GM21737 (cell line): ENCODE results near the gene EIF2B4.
A peak's percentile ranks its signal among the peaks of the same experiment; 100 is the strongest.
"Not testable (repeated sequence)": the region's sequence is repeated elsewhere in the genome, so short reads cannot be mapped to it uniquely, and the experiment has no call there.

Source experiments
- ATAC-seq: cut with Tn5 transposase; IDR thresholded peaks from one replicate; pipeline ENCODE4 v1.9.1; 2021; ENCODE audit warnings: mild to moderate bottlenecking, moderate library complexity; ENCODE audit not compliant: unreplicated experiment

The EIF2B4 gene

DNA sequence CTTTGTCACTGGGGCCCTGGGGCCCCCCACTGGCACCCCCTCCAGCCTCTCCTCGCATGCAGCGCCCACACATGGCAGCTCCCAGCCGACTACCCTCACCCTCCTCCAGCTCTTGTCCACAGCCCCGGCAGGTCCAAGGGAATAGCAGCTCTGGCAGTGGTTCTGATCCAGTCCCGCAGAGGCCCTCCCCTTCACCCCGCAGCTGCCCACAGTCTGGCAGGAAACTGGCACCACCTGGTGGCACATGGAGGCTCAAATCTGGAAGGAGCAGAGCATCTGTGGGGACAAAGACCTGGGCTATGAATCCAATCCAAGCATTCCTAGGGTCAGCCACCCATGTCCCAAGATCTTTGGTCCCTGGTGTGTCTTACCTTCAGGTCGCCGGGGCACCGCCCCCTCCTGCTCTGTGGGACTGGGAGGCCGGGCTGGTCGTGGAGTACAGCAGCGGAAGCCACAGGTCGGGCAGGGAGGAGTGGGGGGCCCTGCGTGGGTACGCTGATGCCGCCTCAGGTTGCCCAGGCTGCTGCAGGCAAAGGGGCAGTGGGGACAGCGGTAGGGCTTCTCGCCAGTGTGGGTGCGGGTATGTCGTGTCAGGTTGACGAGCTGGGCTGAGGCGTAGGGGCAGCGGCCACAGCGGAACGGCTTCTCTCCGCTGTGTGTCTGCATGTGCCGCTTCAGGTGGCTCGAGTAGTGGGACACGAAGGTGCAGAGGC is 8.1 kb upstream of the EIF2B4 start:
- no peak for ATAC-seq

DNA sequence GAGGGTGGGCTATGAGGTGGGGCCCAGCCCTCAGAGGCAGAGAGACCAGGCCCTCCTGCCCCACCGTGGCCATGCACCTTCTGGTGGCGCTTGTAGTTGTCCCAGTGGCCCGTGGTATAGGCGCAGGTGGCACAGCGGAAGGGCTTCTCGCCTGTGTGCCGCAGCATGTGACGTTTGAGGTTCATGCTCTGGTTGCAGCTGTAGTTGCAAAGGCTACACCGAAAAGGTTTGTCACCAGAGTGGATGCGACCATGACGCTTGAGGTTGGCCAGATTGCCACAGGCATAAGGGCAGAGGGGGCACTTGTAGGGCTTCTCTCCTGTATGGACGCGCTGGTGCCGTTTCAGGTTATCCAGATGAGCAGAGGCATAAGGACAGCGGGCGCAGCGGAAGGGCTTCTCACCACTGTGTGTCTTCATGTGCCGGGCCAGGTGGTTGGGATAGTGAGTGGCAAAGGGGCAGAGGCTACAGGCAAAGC is 7.5 kb upstream of the EIF2B4 start:
- ATAC-seq: no peak

DNA sequence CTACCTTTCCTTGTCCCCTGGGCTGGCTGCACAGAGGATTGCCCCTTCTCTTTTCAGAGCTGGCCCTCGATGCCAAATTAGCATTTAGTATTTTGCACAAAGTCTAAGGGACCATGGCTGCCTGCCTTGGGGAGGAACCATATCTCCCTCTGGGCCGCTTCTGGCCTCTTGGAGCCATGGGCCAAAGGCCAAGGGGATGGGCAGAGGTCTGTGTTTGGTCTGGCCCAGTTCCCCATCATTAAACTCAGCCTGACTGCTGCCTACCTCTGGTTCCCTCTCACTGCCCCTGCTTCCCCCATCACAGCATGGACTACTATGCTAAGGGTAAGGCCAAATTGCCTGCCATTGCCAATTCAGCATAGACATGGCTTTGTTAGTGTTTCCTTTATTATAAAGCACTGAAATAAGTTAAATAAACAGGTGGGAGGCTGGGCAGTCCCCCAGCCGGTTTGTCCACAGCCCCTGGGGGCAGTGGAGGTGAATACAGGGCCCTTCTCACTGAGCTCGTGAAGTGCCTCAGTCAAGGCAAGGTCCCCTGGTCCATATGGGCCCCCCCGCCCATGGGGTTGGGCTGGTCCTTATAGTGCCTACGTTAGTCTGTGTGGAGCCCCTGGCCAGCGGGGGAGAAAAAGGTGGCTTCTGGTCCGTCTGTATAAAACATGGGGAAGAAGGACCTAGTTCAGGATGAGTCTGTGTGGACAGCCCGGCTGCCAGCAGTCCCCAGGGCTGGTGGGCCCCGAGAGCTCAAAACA is 6.9 kb upstream of the EIF2B4 start:
- no peak for ATAC-seq

DNA sequence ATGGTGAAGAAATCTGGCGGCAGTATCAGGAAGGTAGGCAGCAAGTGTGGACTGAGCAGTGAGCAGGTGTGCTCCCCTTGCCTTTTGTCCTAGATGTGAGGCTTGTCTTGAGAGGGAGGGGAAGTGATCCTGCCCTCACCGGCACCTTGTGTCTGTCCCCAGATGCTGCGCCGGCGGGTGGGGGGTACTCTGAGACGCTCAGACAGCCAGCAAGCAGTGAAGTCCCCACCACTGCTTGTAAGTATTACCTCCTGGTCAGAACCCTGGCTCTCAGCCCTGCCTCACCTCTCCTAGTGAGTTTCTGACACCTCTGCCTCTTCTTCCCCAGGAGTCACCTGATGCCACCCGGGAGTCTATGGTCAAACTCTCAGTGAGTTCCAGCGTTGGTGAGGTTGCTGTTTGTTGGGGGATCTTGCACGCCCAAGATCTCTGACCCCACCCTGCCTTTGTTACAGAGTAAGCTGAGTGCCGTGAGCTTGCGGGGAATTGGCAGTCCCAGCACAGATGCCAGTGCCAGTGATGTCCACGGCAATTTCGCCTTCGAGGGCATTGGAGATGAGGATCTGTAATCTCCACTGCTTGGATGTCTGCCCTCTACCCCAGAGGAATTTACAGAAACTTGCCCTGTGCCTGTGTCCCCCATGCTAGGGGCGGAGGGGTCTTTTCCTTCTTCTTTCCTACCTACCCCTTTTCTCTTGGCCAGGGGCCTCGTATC is 6.2 kb upstream of the EIF2B4 start:
- ATAC-seq: no peak

DNA sequence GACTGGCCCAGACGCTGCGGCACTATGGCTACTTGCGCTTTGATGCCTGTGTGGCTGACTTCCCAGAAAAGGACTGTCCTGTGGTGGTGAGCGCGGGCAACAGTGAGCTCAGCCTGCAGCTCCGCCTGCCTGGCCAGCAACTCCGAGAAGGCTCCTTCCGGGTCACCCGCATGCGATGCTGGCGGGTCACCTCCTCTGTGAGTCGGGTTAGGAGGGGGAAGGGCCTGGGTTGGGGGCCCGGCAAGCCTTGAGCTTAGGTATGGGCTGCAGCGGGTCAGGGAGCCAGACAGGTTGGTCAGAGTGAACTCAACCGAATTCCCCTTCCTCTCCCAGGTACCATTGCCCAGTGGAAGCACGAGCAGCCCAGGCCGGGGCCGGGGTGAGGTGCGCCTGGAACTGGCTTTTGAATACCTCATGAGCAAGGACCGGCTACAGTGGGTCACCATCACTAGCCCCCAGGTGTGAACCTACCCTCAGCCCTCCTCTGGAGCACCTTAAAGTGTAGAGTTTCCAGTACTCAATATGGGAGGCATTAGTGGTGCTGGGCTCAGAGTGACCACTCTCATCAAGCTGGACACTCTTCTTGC is 5.5 kb upstream of the EIF2B4 start:
- ATAC-seq: no peak

DNA sequence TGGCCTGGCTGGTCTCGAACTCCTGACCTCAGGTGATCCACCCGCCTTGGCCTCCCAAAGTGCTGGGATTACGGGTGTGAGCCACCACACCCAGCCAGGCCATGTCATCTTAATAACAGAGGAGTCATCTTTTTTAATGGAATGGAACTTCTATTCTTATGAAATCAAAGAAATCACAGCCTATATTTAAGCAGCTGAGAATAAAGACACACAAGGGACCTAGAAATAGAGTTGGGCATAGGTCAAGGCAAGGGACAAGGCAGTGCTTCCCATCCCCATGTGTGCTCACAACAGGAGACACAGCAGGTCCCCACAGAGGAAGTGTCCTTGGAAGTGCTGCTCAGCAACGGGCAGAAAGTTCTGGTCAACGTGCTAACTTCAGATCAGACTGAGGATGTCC is 3.4 kb upstream of the EIF2B4 start:
- no peak for ATAC-seq

DNA sequence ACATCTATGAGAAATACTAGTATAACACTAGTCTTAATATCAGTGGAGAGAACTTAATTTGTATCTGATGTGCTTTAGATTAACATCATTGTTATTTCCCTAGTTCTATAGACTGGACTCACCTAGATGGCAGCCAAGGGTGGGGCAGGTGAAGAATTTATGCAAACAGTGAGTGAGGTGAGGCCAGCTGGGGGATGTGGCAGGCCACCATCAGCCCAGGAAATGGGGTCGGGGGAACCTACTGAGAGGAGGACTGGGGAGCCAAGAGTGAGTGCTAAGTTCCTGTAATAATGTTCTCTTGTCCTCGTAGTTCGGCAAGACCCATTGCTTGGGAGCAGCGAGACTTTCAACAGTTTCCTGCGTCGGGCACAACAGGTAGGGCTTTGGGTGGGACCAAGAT is 2.8 kb upstream of the EIF2B4 start:
- ATAC-seq: no peak

DNA sequence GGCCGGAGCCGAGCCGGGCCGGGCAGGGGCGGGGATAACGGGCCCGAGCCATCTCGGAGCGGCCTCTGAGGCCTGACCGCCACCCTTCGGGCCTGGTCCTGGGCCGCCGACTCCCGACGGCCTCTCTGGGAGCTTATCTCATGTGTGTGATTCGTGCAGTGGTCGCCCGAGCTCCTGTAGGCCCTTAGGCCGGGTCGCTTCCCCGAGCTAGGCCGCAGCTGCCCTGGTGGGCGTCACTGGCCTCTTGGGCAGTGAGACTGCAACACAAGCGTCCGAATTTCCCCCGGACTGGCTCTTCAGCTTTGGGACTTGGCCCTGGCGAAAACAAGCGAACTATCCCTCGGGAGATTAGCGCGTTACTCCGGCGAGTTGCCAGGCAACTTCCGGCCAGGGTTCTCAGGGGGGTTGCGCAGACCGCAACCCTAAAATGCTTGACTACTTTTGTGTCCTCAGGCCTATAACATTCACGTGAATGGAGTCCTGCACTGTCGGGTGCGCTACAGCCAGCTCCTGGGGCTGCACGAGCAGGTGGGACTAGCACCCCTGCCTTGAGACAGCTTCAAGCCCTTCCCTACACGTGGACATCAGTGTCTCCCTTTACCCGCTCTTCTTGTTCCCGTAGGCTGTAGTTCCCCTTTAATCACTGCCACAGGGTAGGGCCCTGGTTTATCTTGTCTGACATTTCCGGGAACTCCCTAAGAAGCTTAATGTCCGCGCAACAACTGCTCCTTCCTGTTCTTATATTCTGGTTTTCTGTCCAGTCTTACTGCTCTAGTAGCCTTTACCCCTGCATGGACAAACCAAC is 880 bp upstream of the EIF2B4 start:
- ATAC-seq: peak; percentile 21

DNA sequence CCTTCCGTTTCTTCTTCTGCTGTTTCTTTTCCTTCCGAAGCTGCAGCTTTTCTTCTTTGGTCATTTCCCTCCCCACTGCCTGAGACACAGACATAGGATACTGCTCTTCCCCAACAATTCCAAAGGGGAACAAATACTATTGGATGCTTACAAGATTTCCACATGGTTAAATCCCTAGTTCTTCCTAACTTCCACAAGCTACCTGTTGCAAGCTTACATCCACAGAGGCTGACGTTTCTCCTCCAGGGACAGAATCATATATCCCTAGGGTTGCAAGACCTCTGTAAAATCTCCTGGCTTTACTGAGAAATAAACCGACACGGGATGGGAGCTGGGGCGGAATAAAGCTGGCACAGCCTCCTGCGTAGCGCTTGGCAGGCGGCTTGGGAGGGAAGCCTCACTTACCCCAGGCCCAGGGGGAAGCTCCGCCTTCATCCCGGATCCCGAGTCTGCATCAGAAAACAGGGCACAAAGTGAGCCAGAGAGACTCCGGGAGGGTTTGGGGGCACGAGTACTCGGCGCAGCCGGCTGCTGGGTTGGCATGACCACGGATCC is 590 bp downstream of the EIF2B4 start:
- ATAC-seq: no peak

DNA sequence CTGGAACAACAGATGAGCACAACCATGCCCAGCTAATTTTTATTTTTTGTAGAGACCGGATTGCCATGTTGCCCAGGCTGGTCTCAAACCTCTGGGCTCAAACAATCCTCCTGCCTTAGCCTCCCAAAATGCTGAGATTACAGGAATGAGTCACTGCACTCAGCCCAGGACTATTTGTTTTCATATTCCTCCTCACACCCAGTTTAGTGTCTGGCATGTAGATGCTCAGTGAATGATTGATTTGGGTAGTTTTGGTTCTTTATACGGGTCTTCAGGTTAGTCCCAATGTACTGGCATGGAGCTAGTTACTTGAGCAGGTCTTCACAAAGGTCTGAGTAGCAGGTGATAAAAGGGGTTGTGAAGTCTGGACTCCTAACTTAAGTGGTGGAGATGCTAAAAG is 6.2 kb downstream of the EIF2B4 start:
- no peak for ATAC-seq

DNA sequence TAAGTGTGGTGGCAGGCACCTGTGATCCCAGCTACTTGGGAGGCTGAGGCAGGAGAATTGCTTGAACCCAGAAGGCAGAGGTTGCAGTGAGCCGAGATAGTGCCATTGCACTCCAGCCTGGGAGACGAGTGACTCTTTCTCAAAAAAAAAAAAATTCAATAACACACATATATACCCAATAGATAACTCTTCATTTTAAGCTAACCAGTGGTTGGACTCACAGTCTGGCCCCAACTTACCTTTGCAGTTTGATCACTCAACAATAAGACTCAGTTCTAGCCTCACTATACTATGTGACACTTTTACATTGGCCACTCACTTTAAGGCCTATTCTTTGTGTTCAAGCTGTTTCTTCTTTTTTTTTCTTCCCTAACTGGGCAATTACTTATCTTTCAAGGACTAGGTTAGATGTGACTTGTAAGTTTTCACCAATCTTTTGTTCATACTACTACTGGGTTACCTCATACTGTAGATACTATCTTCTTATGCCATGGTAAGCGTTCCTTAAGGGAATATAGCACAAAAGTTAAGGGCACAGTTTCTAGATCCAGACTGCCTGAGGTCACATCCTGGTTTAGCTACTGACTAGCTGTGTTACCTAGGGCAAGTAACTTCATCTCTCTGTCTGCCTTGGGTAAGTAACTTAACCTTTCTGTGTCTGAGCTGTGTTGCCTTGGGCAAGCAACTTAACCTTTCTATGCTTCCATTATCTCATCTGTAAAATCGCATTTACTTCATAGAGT is 7.3 kb downstream of the EIF2B4 start:
- ATAC-seq: no peak

DNA sequence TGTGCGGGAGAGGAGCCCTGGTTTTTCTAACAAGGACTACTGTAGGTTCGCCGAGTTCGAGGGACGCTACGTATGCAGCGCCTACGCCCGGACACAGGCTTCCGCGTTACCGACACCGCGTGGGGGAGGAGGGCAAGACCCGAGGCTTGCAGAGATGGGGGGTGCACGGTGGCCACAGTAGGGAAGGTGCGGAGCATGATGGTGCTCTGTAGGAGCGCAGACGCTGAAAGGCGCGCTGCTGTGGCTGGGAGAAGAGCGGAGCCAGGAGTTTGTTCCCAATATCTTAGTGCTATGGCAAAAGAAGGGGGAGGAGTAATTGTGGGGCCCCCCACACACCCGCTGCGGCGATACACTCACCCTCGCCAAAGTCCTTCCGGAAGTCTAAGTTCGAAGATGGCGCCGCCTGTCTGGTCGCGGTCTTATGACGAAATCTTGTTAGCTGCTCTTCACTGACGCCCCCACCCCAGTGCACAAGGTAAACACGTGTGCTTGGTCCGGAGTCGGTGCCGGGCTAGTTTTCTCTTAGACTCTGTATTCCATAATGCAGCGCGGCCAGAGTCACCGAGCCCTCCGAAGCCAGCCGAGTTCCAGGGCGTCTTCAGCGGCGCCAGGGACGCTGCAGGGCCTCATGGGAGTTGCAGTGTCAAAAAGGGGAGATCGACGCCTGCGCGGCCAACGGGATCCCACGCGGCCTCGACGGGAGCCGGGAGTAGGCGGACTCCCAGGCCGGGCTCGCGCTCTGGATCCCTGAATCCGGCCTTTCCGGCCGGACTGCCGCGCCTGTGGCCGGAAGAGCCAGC is 13.6 kb downstream of the EIF2B4 start, which contains the start of gene GTF3C2:
Gene GTF3C2 (minus strand): TSS at position 383 of the 800 bp plus-strand sequence. CDS start 13,210 bp downstream, outside the sequence.
- peak; percentile 82 for ATAC-seq

DNA sequence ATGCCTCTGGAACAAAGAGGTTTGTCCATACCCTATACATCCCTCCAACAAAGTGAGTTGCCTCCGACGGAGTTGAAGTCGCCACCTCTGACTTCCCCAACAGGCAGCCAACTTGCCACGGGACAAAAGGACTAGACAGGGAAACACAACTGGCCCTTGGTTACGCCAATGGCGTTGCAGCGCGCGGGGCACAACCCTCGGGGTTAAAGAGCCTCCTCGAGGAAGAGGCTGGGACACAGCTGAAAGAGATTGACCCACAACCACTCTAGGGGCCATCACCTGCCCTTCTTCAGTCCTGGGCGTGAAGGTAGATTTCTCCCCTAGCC is 14.1 kb downstream of the EIF2B4 start:
- peak; percentile 23 for ATAC-seq

DNA sequence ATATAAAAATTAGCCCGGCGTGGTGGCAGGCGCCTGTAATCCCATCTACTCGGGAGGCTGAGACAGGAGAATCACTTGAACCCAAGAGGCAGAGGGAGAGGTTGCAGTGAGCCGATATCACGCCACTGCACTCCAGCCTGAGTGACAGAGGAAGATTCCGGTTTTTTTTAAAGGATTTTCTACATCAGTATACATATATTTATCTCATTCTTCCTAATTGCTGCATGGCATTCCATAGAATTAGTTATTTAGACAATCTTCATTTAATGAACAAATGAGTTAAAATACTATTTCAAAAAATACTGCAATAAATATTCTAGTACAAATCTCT is 15.6 kb downstream of the EIF2B4 start:
- no peak for ATAC-seq

DNA sequence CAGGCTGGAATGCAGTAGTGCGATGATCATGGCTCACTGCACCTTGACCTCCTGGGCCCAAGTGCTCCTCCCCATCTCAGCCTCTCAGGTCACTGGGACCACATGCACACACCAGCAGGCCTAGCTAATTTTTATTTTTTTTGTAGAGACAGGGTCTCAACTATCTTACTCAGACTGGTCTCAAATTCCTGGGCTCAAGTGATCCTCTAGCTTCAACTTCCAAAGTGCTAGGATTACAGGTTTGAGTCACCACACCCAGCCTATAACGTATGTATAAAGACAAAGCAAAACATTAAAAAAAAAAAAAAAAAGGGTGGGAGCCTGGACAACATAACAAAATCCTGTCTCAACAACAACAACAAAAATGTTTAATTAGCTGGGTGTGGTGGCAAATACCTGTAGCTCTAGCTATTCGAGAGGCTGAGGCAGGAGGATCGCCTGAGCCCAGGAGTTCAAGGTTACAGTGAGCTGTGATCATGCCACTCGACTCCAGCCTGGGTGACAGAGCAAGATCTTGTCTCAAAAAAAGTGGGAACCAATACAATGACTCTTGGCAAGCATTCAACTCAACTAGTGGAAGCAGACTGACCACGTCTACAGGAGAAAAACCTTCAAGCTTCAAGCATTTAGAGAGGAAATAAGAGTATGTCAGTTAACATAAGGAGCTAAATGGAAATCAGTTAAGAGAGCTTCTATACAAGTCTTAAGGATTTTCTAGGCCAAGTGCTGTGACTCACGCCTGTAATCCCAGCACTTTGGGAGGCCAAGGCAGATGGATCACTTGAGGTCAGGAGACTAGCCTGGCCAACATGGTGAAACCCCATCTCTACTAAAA is 16.2 kb downstream of the EIF2B4 start:
- ATAC-seq: no peak

DNA sequence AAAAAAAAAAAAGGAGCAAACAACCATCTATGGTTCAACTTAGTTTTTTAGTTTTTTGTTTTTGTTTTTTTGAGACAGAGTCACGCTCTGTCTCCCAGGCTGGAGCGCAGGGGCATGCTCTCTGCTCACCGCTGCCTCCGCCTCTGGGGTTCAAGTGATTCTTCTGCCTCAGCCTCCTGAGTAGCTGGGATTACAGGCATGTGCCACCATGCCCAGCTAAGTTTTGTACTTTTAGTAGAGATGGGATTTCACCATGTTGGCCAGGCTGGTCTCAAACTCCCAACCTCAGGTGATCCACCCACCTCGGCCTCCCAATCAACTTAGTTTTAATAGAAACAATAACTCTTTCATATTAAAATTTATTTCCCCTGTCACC is 16.8 kb downstream of the EIF2B4 start:
- ATAC-seq: not testable (repeated sequence)

DNA sequence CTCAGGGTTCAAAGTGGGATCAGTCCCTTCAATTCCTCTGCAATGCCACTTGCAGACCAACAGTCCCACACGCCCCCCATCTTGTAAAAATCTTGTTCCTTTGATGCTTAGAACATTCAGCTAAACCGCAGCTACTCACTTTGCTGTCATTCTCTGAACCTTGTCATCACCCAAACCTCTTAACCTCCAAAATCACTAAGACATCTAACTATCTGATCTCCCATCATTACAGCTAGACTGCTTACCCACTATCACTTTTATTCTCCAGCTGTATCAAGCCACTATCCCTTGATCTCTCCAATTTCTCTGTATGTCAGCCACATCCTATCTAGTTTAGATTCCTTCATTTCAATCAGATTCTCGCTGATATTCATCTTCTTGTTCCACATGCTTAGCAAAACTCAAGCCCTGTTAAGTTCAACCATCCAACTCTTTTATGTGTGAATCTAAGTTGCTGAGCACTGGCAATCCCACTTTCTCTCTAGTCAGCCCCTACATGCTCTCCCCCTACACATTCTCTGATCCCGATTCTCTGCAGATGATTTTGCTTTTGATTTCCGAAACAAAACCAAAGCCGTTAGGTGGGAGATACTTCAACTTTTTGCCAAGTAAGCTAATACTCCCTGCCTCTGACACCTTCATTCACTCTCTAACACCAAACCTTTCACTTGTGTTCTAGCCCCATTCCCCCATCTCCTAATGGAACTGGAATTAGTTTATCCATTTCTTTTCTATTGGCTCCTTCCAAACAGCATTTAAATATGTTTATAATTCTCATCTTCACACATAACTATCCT is 18.1 kb downstream of the EIF2B4 start:
- ATAC-seq: no peak
